IMR-90 (cell line): ENCODE results near the gene ADD3. TPM values are rescaled to one million over a fixed set of nuclear protein-coding genes. Genes with fewer than 3 reads are reported as not detected.

Experiments used
- ATAC-seq: fragments of 200-7000 bp; cut with Tn5 transposase; 2 replicates; pipeline ENCODE4 v1.9.1; 2020; ENCODE audit warnings: low read depth, mild to moderate bottlenecking, moderate library complexity
- BruUV-seq: library from RNA; stranded (reverse); fragments of 400-500 nt; replicated peaks from 2 replicates; lab custom pipeline; 2021; lab: Mats Ljungman, UMichigan
- CTCF ChIA-PET: fragments of 300-600 bp; formaldehyde crosslinking; extraction: SDS; loops from one replicate; lab custom pipeline; 2021; ENCODE audit warnings: antibody characterized with exemption; lab: Yijun Ruan, JAX
- POLR2A ChIA-PET: fragments of 300-600 bp; sonication (Branson Sonifier 250); formaldehyde crosslinking; loops from one replicate; lab custom pipeline; 2022; ENCODE audit warnings: antibody characterized with exemption; ENCODE audit not compliant: unreplicated experiment; lab: Charles Lee
- DNase-seq: peaks from one replicate; pipeline ENCODE4 v3.0.0; 2013
- H2AFZ ChIP-seq: replicated peaks from 2 replicates; pipeline ENCODE3; 2013; ENCODE audit warnings: low read length, mild to moderate bottlenecking; ENCODE audit not compliant: poor library complexity
- H2AK5ac ChIP-seq: 2 replicates; pipeline ENCODE4 v1.6.1; 2013; ENCODE audit warnings: low read depth, low read length, inconsistent platforms
- H2AK9ac ChIP-seq: replicated peaks from 2 replicates; pipeline ENCODE3; 2013; ENCODE audit warnings: mild to moderate bottlenecking, low read depth, low read length, moderate library complexity; ENCODE audit not compliant: poor library complexity
- H2BK120ac ChIP-seq: 2 replicates; pipeline ENCODE4 v1.6.1; 2013; ENCODE audit warnings: low read depth, low read length, inconsistent platforms
- H2BK15ac ChIP-seq: 3 replicates; pipeline ENCODE4 v1.6.1; 2013; ENCODE audit warnings: low read depth, low read length, inconsistent platforms
- H2BK20ac ChIP-seq: 2 replicates; pipeline ENCODE4 v1.6.1; 2013; ENCODE audit warnings: low read depth, mild to moderate bottlenecking, inconsistent platforms, low read length, moderate library complexity
- H2BK5ac ChIP-seq: 2 replicates; pipeline ENCODE4 v1.6.1; 2013; ENCODE audit warnings: mild to moderate bottlenecking, low read depth, low read length, inconsistent platforms; ENCODE audit not compliant: poor library complexity, severe bottlenecking
- H3K14ac ChIP-seq: replicated peaks from 2 replicates; pipeline ENCODE4 v1.6.1; 2013; ENCODE audit warnings: low read depth, low read length, inconsistent platforms
- H3K18ac ChIP-seq: 2 replicates; pipeline ENCODE4 v1.6.1; 2013; ENCODE audit warnings: low read depth, low read length, control low read depth
- H3K23ac ChIP-seq: 2 replicates; pipeline ENCODE4 v1.6.1; 2013; ENCODE audit warnings: low read depth, low read length, inconsistent platforms
- H3K27ac ChIP-seq: 2 replicates; pipeline ENCODE4 v1.5.1; 2013; ENCODE audit warnings: mild to moderate bottlenecking, control low read depth, low read length; ENCODE audit not compliant: insufficient read depth
- H3K27me3 ChIP-seq: 2 replicates; pipeline ENCODE4 v1.6.1; 2013; ENCODE audit warnings: low read length; ENCODE audit not compliant: control insufficient read depth, insufficient read depth
- H3K36me3 ChIP-seq: 2 replicates; pipeline ENCODE4 v1.6.1; 2013; ENCODE audit warnings: low read length, mixed read lengths; ENCODE audit not compliant: control insufficient read depth, insufficient read depth
- H3K4ac ChIP-seq: 2 replicates; pipeline ENCODE4 v1.6.1; 2013; ENCODE audit warnings: low read depth, low read length, inconsistent platforms
- H3K4me1 ChIP-seq: 2 replicates; pipeline ENCODE4 v1.6.1; 2013; ENCODE audit warnings: low read length, mixed read lengths; ENCODE audit not compliant: control insufficient read depth, insufficient read depth
- H3K4me2 ChIP-seq: 2 replicates; pipeline ENCODE4 v1.6.1; 2013; ENCODE audit warnings: low read depth, mild to moderate bottlenecking, control low read depth, low read length, moderate library complexity
- H3K4me3 ChIP-seq: 2 replicates; pipeline ENCODE4 v1.5.1; 2013; ENCODE audit warnings: low read depth, mild to moderate bottlenecking, control low read depth, low read length, moderate library complexity; ENCODE audit not compliant: insufficient read depth
- H3K56ac ChIP-seq: 2 replicates; pipeline ENCODE4 v1.6.1; 2013; ENCODE audit warnings: low read length, inconsistent platforms; ENCODE audit not compliant: insufficient read depth; ENCODE audit errors: extremely low read depth
- H3K79me1 ChIP-seq, 2 experiments: 2 replicates each; pipeline ENCODE4 v1.6.1; 2013; ENCODE audit warnings: low read length in 2 of 2, inconsistent platforms in 1 of 2, low read depth in 1 of 2
- H3K9ac ChIP-seq: 2 replicates; pipeline ENCODE4 v1.6.1; 2013; ENCODE audit warnings: low read depth, low read length, control low read depth
- H3K9me1 ChIP-seq: 2 replicates; pipeline ENCODE4 v1.6.1; 2013; ENCODE audit warnings: low read length, inconsistent platforms; ENCODE audit not compliant: insufficient read depth
- H3K9me3 ChIP-seq: 2 replicates; pipeline ENCODE4 v1.6.1; 2013; ENCODE audit warnings: low read length; ENCODE audit not compliant: control insufficient read depth, insufficient read depth
- H4K20me1 ChIP-seq: 2 replicates; pipeline ENCODE4 v1.6.1; 2013; ENCODE audit warnings: low read length, inconsistent platforms; ENCODE audit not compliant: insufficient read depth
- H4K5ac ChIP-seq: 2 replicates; pipeline ENCODE4 v1.6.1; 2013; ENCODE audit warnings: mild to moderate bottlenecking, low read depth, low read length, control low read depth
- H4K8ac ChIP-seq, 2 experiments: 2 replicates each; pipeline ENCODE4 v1.6.1; 2013; ENCODE audit warnings: low read depth in 2 of 2, low read length in 2 of 2, control low read depth in 1 of 2, inconsistent platforms in 1 of 2
- H4K91ac ChIP-seq: 2 replicates; pipeline ENCODE4 v1.6.1; 2013; ENCODE audit warnings: low read depth, low read length, inconsistent platforms; ENCODE audit not compliant: insufficient read depth
- BHLHE40 ChIP-seq: fragments of 150-350 bp; IDR thresholded peaks from 2 replicates; pipeline ENCODE4 v1.6.1; 2016; ENCODE audit warnings: mild to moderate bottlenecking, low read depth, low read length
- CEBPB ChIP-seq: IDR thresholded peaks from 2 replicates; pipeline ENCODE4 v1.6.1; 2012; ENCODE audit warnings: low read depth, low read length, improper control_type of control experiment
- CHD1 ChIP-seq: IDR thresholded peaks from 2 replicates; pipeline ENCODE4 v1.6.1; 2012; ENCODE audit warnings: low read depth, low read length, improper control_type of control experiment
- FOS ChIP-seq: fragments of 150-350 bp; IDR thresholded peaks from 2 replicates; pipeline ENCODE4 v1.6.1; 2016; ENCODE audit warnings: low read depth, low read length
- MAFK ChIP-seq: IDR thresholded peaks from 2 replicates; pipeline ENCODE4 v1.6.1; 2012; ENCODE audit warnings: low read depth, low read length, improper control_type of control experiment
- MAZ ChIP-seq: IDR thresholded peaks from 2 replicates; pipeline ENCODE4 v1.6.1; 2012; ENCODE audit warnings: low read depth, mild to moderate bottlenecking, low read length, improper control_type of control experiment, moderate library complexity, borderline replicate concordance
- MXI1 ChIP-seq: IDR thresholded peaks from 2 replicates; pipeline ENCODE4 v1.6.1; 2012; ENCODE audit warnings: low read depth, mild to moderate bottlenecking, low read length, moderate library complexity, borderline replicate concordance
- NFE2L2 ChIP-seq: fragments of 150-350 bp; IDR thresholded peaks from 2 replicates; pipeline ENCODE4 v1.6.1; 2016; ENCODE audit warnings: low read depth, mild to moderate bottlenecking, low read length
- POLR2A ChIP-seq: IDR thresholded peaks from 2 replicates; pipeline ENCODE4 v1.6.1; 2012; ENCODE audit warnings: mild to moderate bottlenecking, low read depth, low read length
- RAD21 ChIP-seq: IDR thresholded peaks from 2 replicates; pipeline ENCODE4 v1.6.1; 2012; ENCODE audit warnings: low read length, improper control_type of control experiment
- RCOR1 ChIP-seq: IDR thresholded peaks from 2 replicates; pipeline ENCODE4 v1.6.1; 2012; ENCODE audit warnings: mild to moderate bottlenecking, low read length, improper control_type of control experiment; ENCODE audit not compliant: insufficient replicate concordance
- RFX5 ChIP-seq: IDR thresholded peaks from 2 replicates; pipeline ENCODE4 v1.8.0; 2012; ENCODE audit warnings: low read depth, mild to moderate bottlenecking, low read length, moderate library complexity
- SMC3 ChIP-seq: fragments of 150-350 bp; IDR thresholded peaks from 2 replicates; pipeline ENCODE4 v1.6.1; 2016; ENCODE audit warnings: low read depth, mild to moderate bottlenecking, antibody characterized with exemption, low read length, moderate library complexity
- WGBS, 2 experiments: methylation state at CpG; one replicate each; pipeline versions ENCODE4 v1.1.5 to v1.1.7; 2013; ENCODE audit warnings: missing lambda C conversion rate in 2 of 2; ENCODE audit not compliant: insufficient read length in 1 of 2; ENCODE audit errors: extremely low coverage in 2 of 2; 5-methylcytosine and 5-hydroxymethylcytosine counted together
- dilution Hi-C: fragments of 300-500 bp; cut with HindIII; formaldehyde crosslinking; loops from one replicate; pipeline ENCODE4 v1.14.3; 2018; ENCODE audit warnings: low sequenced_read_pairs; ENCODE audit not compliant: unreplicated experiment
- in situ Hi-C: fragments of 300-500 bp; cut with MboI; formaldehyde crosslinking; loops from 3 replicates; pipeline ENCODE4 v1.14.3; 2019; ENCODE audit warnings: low sequenced_read_pairs, inconsistent platforms, mixed read lengths
- intact Hi-C: fragments of 100-400 bp; cut with micrococcal nuclease; formaldehyde crosslinking; loops from 2 replicates; pipeline ENCODE4 v1.10.0; 2022
- polyA plus RNA-seq, 3 experiments: library from polyadenylated mRNA; depleted of rRNA; stranded (reverse); fragments of >200 nt; gene quantifications; 2 replicates each; pipeline ENCODE4 v1.2.3, GENCODE V29; 2012; ENCODE audit warnings: low replicate concordance in 1 of 3
- total RNA-seq: library from RNA; depleted of rRNA; stranded (reverse); fragments of >200 nt; gene quantifications from 2 replicates; pipeline ENCODE4 v1.2.3, GENCODE V29; 2012
- TF ChIP-seq, protein P1 (sequence below): fragments of 150-350 bp; IDR thresholded peaks from 2 replicates; pipeline ENCODE4 v1.6.1; 2017; ENCODE audit warnings: mild to moderate bottlenecking, antibody characterized with exemption, low read length, low read depth
- TF ChIP-seq, protein P2 (sequence below): fragments of 150-350 bp; IDR thresholded peaks from 2 replicates; pipeline ENCODE4 v1.6.1; 2016; ENCODE audit warnings: low read depth, mild to moderate bottlenecking, low read length, moderate library complexity, borderline replicate concordance
- TF ChIP-seq, protein P3 (sequence below): conservative IDR thresholded peaks from 2 replicates; pipeline ENCODE4 v1.5.1; 2012; ENCODE audit warnings: mild to moderate bottlenecking, low read depth, low read length, improper control_type of control experiment

The ADD3 gene
- total and polyA plus RNA-seq, 2 of the 4 experiments (the other 2 are of a cell fraction), result 138 to 212 TPM

DNA sequence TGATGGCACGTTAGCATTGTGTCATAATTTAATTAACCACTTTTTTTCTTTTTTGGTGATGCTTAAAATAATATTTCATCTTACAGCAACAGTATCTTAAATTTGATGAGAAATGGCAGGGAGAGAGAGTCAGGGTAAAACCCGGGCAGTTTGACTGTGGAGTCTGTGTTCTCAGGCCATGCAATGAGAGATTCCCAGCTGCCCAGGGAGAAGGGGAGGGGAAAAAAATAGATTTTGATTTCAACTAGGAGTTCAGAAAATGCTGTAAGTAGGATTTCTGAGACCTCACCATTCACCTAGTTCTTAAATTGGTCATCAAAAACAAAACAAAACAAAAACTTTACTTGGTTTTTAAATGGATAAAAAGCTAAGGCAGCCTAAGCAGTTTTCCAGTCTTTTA lies 47.1 kb upstream of the ADD3 start:
- no peak for DNase-seq
- POLR2A ChIA-PET, result interaction anchor here (0.6 kb wide), 1 partner anchor 63 kb away, joined by 3 read pairs; no protein-coding TSS in a partner anchor
- in situ Hi-C loops (no loop called here), intact Hi-C loops (no loop called here), dilution Hi-C loops (no loop called here)
- TF ChIP-seq POLR2A (no peak), CEBPB (no peak), FOS (no peak), RFX5 (no peak), MXI1 (no peak), RAD21 (no peak), BHLHE40 (no peak), MAFK (no peak), SMC3 (no peak), RCOR1 (no peak), MAZ (no peak), NFE2L2 (no peak), CHD1 (no peak)
- TF ChIP-seq, protein P1, sequence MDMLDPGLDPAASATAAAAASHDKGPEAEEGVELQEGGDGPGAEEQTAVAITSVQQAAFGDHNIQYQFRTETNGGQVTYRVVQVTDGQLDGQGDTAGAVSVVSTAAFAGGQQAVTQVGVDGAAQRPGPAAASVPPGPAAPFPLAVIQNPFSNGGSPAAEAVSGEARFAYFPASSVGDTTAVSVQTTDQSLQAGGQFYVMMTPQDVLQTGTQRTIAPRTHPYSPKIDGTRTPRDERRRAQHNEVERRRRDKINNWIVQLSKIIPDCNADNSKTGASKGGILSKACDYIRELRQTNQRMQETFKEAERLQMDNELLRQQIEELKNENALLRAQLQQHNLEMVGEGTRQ, result no peak
- TF ChIP-seq, protein P2, sequence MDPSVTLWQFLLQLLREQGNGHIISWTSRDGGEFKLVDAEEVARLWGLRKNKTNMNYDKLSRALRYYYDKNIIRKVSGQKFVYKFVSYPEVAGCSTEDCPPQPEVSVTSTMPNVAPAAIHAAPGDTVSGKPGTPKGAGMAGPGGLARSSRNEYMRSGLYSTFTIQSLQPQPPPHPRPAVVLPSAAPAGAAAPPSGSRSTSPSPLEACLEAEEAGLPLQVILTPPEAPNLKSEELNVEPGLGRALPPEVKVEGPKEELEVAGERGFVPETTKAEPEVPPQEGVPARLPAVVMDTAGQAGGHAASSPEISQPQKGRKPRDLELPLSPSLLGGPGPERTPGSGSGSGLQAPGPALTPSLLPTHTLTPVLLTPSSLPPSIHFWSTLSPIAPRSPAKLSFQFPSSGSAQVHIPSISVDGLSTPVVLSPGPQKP, result no peak
- TF ChIP-seq, protein P3, sequence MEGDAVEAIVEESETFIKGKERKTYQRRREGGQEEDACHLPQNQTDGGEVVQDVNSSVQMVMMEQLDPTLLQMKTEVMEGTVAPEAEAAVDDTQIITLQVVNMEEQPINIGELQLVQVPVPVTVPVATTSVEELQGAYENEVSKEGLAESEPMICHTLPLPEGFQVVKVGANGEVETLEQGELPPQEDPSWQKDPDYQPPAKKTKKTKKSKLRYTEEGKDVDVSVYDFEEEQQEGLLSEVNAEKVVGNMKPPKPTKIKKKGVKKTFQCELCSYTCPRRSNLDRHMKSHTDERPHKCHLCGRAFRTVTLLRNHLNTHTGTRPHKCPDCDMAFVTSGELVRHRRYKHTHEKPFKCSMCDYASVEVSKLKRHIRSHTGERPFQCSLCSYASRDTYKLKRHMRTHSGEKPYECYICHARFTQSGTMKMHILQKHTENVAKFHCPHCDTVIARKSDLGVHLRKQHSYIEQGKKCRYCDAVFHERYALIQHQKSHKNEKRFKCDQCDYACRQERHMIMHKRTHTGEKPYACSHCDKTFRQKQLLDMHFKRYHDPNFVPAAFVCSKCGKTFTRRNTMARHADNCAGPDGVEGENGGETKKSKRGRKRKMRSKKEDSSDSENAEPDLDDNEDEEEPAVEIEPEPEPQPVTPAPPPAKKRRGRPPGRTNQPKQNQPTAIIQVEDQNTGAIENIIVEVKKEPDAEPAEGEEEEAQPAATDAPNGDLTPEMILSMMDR, result no peak
- peaks cover 7% of the 10 kb centered on the region; the same call in 1 of the 2 replicates for H3K9me1 ChIP-seq
- no peaks in the 10 kb centered on the region for H3K36me3 ChIP-seq
- no peak overlapping the region for H2AK9ac ChIP-seq
- no peaks in the 10 kb centered on the region for H4K20me1 ChIP-seq
- H3K56ac ChIP-seq, result no peak overlapping the region
- H3K4ac ChIP-seq, result no peak overlapping the region
- H3K4me2 ChIP-seq, result no peak overlapping the region
- no peak overlapping the region for H3K9ac ChIP-seq
- H4K8ac ChIP-seq, result no peak overlapping the region
- H3K27ac ChIP-seq, result peak overlapping the region; percentile 12; the same call in 1 of the 2 replicates
- H2BK15ac ChIP-seq, result no peak overlapping the region
- H4K5ac ChIP-seq, result no peak overlapping the region; the same call in 1 of the 2 replicates
- no peaks in the 10 kb centered on the region for H3K9me3 ChIP-seq
- H2BK20ac ChIP-seq, result no peak overlapping the region
- ATAC-seq, result no peak
- no peak overlapping the region for H4K91ac ChIP-seq
- H2BK120ac ChIP-seq, result peak overlapping the region; percentile 7; the same call in 1 of the 2 replicates
- no peaks in the 10 kb centered on the region for H3K27me3 ChIP-seq
- no peak overlapping the region for H2AK5ac ChIP-seq
- H3K4me1 ChIP-seq, result peaks cover 17% of the 10 kb centered on the region
- H3K4me3 ChIP-seq, result no peak overlapping the region
- no peak overlapping the region for H3K14ac ChIP-seq
- H3K79me1 ChIP-seq, result no peaks in the 10 kb centered on the region
- no CpG with 5 or more reads among the region's 2 CpGs for WGBS, 2 experiments
- no peak overlapping the region for H3K23ac ChIP-seq
- H2BK5ac ChIP-seq, result no peak overlapping the region
- CTCF ChIA-PET, result interaction anchor here (1.1 kb wide), 1 partner anchor 76 kb away, joined by 3 read pairs; no protein-coding TSS in a partner anchor
- no peak overlapping the region for H2AFZ ChIP-seq
- BruUV-seq, result no TSS peak
- H3K18ac ChIP-seq, result peak overlapping the region; percentile 22; the same call in 1 of the 2 replicates
